ENCODE data around the gene QARS1. TPM values are rescaled to one million over a fixed set of nuclear protein-coding genes. Genes with fewer than 3 reads are reported as not detected.

QARS1 gene
- total and polyA plus RNA-seq, 10 of the 15 experiments (the other 5 are each of a cell fraction or from before 2014, with no cell fraction given) = 168 to 476 (median 318) TPM

DNA sequence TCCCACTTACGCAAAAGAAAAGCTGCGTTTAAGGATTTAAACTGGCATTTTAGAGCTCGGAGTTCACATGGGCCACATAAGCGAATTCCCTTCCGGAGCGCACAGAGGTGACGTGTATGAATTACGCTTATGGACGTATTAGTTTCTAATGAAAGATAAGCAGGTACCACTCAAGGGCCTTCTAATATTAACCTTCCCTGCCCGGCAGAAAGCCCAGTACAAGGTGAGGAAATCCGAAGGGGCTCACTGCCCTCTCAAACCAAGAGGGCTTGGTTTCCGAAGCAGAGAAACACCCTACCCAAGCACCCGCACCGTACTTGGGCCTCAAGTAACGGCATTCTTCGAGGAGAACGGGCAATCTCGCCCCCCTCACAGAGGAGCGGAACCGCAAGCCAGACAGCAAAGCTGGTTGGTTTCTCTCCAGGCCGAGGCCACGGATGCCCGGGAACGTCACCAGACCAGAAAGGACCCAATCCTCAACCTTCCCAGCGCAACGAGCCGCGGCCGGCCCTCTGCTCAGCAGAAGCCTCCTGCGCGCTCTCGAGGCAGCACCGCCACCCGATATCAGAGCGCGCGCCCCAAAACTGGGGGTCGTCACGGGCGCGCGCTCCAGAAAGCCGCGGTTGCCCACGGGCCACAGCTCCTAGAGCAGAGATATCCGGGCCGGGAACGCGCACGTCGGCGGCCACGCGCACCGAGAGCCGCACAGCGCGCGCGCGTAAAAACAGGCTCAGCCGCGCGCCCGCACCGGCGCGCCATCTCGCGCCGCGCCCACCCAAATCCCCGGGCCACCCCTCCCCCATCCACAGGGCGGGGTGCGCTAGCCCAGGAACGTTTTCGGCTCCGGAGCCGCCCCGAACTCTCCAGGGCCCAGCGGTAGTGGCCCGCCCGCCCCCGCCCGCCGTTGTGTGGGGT, 11.4 kb downstream of the QARS1 start:
- ChIA-PET CTCF (interaction anchor here (0.5 to 4.2 kb wide), 21 partner anchors 7 to 657 kb away, joined by 3 to 41 read pairs (median 4); partner anchors contain the start of genes NDUFAF3, NICN1, P4HTM and QARS1), SMC1A (ENCODE audit: uncharacterized antibody, unreplicated experiment) (interaction anchor here (0.5 to 3.5 kb wide), 14 partner anchors 10 to 376 kb away, joined by 3 to 20 read pairs (median 5); partner anchors contain the start of genes DAG1, P4HTM, QARS1 and USP19), RAD21 (ENCODE audit: unreplicated experiment) (interaction anchor here (0.9 to 3.2 kb wide), 16 partner anchors 11 to 491 kb away, joined by 3 to 22 read pairs (median 4); partner anchors contain the start of genes DAG1, IMPDH2, NDUFAF3 and P4HTM), POLR2A (interaction anchor here (0.5 to 4.3 kb wide), 23 partner anchors 11 to 647 kb away, joined by 3 to 29 read pairs (median 6); partner anchors contain the start of genes CELSR3, DALRD3, IMPDH2 and NDUFAF3)
- WGBS (ENCODE audit: insufficient coverage, insufficient replicate concordance, low lambda C conversion rate, missing lambda C conversion rate) = 1% methylated on average over 76 of the region's 86 CpGs
- ATAC-seq = peak; percentile 48
- Histone ChIP-seq H4K20me1 (ENCODE audit: control insufficient read depth, insufficient read depth) (no peaks in the 10 kb centered on the region; the same call in 1 of the 2 replicates), H3K9me3 (replicated peaks; ENCODE audit: control insufficient read depth, insufficient read depth, low read length) (no peaks in the 10 kb centered on the region), H3K4me1 (ENCODE audit: control insufficient read depth, insufficient read depth, low read length) (peaks cover 11% of the 10 kb centered on the region), H3K27ac (ENCODE audit: control insufficient read depth, insufficient read depth) (peak overlapping the region; percentile 91), H3K36me3 (ENCODE audit: control insufficient read depth in 2 of 2, insufficient read depth in 2 of 2, low read length in 1 of 2) (peaks cover 3 to 6% of the 10 kb centered on the region in 2 experiments; a peak in 3 of 4 replicates), H3K4me3 (peak overlapping the region; percentile 96), H2AFZ (ENCODE audit: control insufficient read depth, low read depth, low read length) (peak overlapping the region; percentile 22; the same call in 1 of the 2 replicates), H3K4me2 (ENCODE audit: control insufficient read depth, insufficient read depth) (peak overlapping the region; percentile 96), H3K79me2 (ENCODE audit: control insufficient read depth, insufficient read depth, low read length) (peaks cover 47% of the 10 kb centered on the region), H3K9ac (ENCODE audit: control insufficient read depth, insufficient read depth, low read length) (peak overlapping the region; percentile 92), H3K27me3 (replicated peaks in 1 of 2; ENCODE audit: control insufficient read depth in 2 of 2, insufficient read depth in 2 of 2, low read length in 1 of 2) (no peaks in the 10 kb centered on the region)
- BruUV-seq (replicated peaks) = TSS peak; percentile 82
- FAIRE-seq = peak; percentile 81
- peak; percentile 20 for DNase-seq (ENCODE audit: low read depth, low spot score)
- intact Hi-C loops (cut with micrococcal nuclease; ENCODE audit: unreplicated experiment) (loop anchor here (5.0 to 10.0 kb wide), 2 partner anchors 106 to 322 kb away; partner anchors contain the start of genes RHOA and TCTA), in situ Hi-C loops (cut with MboI) (no loop called here)
- TF ChIP-seq ZNF207 (IDR thresholded peaks at IDR 0.05; ENCODE audit: borderline replicate concordance) (peak; percentile 64; the same call in 1 of the 2 replicates), JUNB (IDR thresholded peaks at IDR 0.05) (no peak), CBX3 (IDR thresholded peaks at IDR 0.05; ENCODE audit: borderline replicate concordance, low read depth) (no peak), IKZF2 (IDR thresholded peaks at IDR 0.05) (no peak), EGR1 (IDR thresholded peaks at IDR 0.05; ENCODE audit: borderline replicate concordance in 1 of 2, low read depth in 2 of 2, low read length in 2 of 2) (peak; percentile 38 to 71), SMAD1 (IDR thresholded peaks at IDR 0.05; ENCODE audit: low read depth, partially characterized antibody) (no peak), NBN (IDR thresholded peaks at IDR 0.05) (peak; percentile 64; the same call in 1 of the 2 replicates), CEBPB (IDR thresholded peaks at IDR 0.05; ENCODE audit: borderline replicate concordance in 1 of 2, low read depth in 2 of 2, low read length in 2 of 2) (no peak), RUNX3 (IDR thresholded peaks at IDR 0.05; ENCODE audit: low read length) (peak; percentile 57), HDGF (IDR thresholded peaks at IDR 0.05) (peak; percentile 71; the same call in 1 of the 2 replicates), ZNF622 (IDR thresholded peaks at IDR 0.05) (no peak), WRNIP1 (IDR thresholded peaks at IDR 0.05; ENCODE audit: borderline replicate concordance, low read depth, low read length) (0 out of 2 replicates have a peak, but pooled peaks have one; percentile 54), POLR2A (IDR thresholded peaks at IDR 0.05; ENCODE audit: low read depth, low read length) (peak; percentile 11), CREB1 (IDR thresholded peaks at IDR 0.05; ENCODE audit: low read depth) (peak; percentile 92)
- TF ChIP-seq, protein P1, sequence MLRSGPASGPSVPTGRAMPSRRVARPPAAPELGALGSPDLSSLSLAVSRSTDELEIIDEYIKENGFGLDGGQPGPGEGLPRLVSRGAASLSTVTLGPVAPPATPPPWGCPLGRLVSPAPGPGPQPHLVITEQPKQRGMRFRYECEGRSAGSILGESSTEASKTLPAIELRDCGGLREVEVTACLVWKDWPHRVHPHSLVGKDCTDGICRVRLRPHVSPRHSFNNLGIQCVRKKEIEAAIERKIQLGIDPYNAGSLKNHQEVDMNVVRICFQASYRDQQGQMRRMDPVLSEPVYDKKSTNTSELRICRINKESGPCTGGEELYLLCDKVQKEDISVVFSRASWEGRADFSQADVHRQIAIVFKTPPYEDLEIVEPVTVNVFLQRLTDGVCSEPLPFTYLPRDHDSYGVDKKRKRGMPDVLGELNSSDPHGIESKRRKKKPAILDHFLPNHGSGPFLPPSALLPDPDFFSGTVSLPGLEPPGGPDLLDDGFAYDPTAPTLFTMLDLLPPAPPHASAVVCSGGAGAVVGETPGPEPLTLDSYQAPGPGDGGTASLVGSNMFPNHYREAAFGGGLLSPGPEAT (IDR thresholded peaks at IDR 0.05; ENCODE audit: low read depth) = 0 out of 2 replicates have a peak, but pooled peaks have one; percentile 29
- TF ChIP-seq, protein P2, sequence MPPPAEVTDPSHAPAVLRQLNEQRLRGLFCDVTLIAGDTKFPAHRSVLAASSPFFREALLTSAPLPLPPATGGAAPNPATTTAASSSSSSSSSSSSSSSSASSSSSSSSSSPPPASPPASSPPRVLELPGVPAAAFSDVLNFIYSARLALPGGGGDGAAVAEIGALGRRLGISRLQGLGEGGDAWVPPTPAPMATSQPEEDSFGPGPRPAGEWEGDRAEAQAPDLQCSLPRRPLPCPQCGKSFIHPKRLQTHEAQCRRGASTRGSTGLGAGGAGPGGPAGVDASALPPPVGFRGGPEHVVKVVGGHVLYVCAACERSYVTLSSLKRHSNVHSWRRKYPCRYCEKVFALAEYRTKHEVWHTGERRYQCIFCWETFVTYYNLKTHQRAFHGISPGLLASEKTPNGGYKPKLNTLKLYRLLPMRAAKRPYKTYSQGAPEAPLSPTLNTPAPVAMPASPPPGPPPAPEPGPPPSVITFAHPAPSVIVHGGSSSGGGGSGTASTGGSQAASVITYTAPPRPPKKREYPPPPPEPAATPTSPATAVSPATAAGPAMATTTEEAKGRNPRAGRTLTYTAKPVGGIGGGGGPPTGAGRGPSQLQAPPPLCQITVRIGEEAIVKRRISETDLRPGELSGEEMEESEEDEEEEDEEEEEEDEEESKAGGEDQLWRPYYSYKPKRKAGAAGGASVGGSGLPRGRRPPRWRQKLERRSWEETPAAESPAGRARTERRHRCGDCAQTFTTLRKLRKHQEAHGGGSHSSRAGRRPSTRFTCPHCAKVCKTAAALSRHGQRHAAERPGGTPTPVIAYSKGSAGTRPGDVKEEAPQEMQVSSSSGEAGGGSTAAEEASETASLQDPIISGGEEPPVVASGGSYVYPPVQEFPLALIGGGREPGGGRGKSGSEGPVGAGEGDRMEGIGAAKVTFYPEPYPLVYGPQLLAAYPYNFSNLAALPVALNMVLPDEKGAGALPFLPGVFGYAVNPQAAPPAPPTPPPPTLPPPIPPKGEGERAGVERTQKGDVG (CRISPR knock-in tag; IDR thresholded peaks at IDR 0.05) = no peak
- TF ChIP-seq, protein P3, sequence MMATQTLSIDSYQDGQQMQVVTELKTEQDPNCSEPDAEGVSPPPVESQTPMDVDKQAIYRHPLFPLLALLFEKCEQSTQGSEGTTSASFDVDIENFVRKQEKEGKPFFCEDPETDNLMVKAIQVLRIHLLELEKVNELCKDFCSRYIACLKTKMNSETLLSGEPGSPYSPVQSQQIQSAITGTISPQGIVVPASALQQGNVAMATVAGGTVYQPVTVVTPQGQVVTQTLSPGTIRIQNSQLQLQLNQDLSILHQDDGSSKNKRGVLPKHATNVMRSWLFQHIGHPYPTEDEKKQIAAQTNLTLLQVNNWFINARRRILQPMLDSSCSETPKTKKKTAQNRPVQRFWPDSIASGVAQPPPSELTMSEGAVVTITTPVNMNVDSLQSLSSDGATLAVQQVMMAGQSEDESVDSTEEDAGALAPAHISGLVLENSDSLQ (IDR thresholded peaks at IDR 0.05) = no peak
